Neural progenitor cell (in vitro differentiated cells): ENCODE data around the gene CLRN1. TPM values are rescaled to one million over a fixed set of nuclear protein-coding genes. Genes with fewer than 3 reads are reported as not detected.

ENCODE experiments used
- DNase-seq: peaks from one replicate; pipeline ENCODE4 v3.0.0-alpha.2; 2016; ENCODE audit warnings: low spot score
- H2AFZ ChIP-seq: fragments of 200-600 bp; sonication (generic); replicated peaks from 2 replicates; pipeline ENCODE4 v1.6.1; 2016; ENCODE audit warnings: antibody characterized with exemption
- H3F3A ChIP-seq: fragments of 200-600 bp; sonication (generic); 2 replicates; pipeline ENCODE4 v1.6.1; 2016; ENCODE audit warnings: antibody characterized with exemption, low read depth
- H3K27ac ChIP-seq: fragments of 200-600 bp; sonication (generic); 2 replicates; pipeline ENCODE4 v1.5.1; 2016; ENCODE audit warnings: mild to moderate bottlenecking
- H3K27me3 ChIP-seq: fragments of 200-600 bp; sonication (generic); 2 replicates; pipeline ENCODE4 v1.6.1; 2016; ENCODE audit warnings: mild to moderate bottlenecking, moderate library complexity
- H3K36me3 ChIP-seq: fragments of 200-600 bp; sonication (generic); 2 replicates; pipeline ENCODE4 v1.5.1; 2016
- H3K4me1 ChIP-seq: fragments of 200-600 bp; sonication (generic); 2 replicates; pipeline ENCODE4 v1.6.1; 2016; ENCODE audit warnings: mixed run types
- H3K4me2 ChIP-seq: fragments of 200-600 bp; sonication (generic); 2 replicates; pipeline ENCODE4 v1.6.1; 2016
- H3K4me3 ChIP-seq: fragments of 200-600 bp; sonication (generic); 2 replicates; pipeline ENCODE4 v1.5.1; 2016
- H3K79me2 ChIP-seq: fragments of 200-600 bp; sonication (generic); 2 replicates; pipeline ENCODE4 v1.6.1; 2016; ENCODE audit warnings: low read depth
- H3K9ac ChIP-seq: fragments of 200-600 bp; sonication (generic); 2 replicates; pipeline ENCODE4 v1.6.1; 2016
- H3K9me3 ChIP-seq: fragments of 200-600 bp; sonication (generic); 2 replicates; pipeline ENCODE4 v1.5.1; 2016; ENCODE audit warnings: low read depth
- H4K20me1 ChIP-seq: fragments of 200-600 bp; sonication (generic); 2 replicates; pipeline ENCODE4 v1.6.1; 2016; ENCODE audit warnings: low read depth
- H3K27ac Mint-ChIP-seq: 3 replicates; pipeline ENCODE4 v1.8.0; 2021; ENCODE audit warnings: mixed read lengths
- H3K27me3 Mint-ChIP-seq: 2 replicates; pipeline ENCODE4 v1.8.0; 2022; ENCODE audit warnings: low read depth, mild to moderate bottlenecking, inconsistent platforms, moderate library complexity, mixed read lengths; ENCODE audit not compliant: insufficient read depth
- H3K36me3 Mint-ChIP-seq: 3 replicates; pipeline ENCODE4 v1.8.0; 2021; ENCODE audit warnings: mixed read lengths
- H3K4me1 Mint-ChIP-seq: 3 replicates; pipeline ENCODE4 v1.8.0; 2021; ENCODE audit warnings: mixed read lengths
- H3K4me3 Mint-ChIP-seq: 3 replicates; pipeline ENCODE4 v1.8.0; 2021; ENCODE audit warnings: mild to moderate bottlenecking, moderate library complexity, mixed read lengths
- H3K9me3 Mint-ChIP-seq: 3 replicates; pipeline ENCODE4 v1.8.0; 2020; ENCODE audit warnings: mixed read lengths
- CTCF ChIP-seq: fragments of 200-600 bp; sonication (generic); IDR thresholded peaks from 2 replicates; pipeline ENCODE4 v1.5.1; 2017; ENCODE audit warnings: antibody characterized with exemption, mild to moderate bottlenecking
- EZH2 ChIP-seq: fragments of 200-600 bp; sonication (generic); IDR thresholded peaks from 2 replicates; pipeline ENCODE4 v1.6.1; 2017; ENCODE audit warnings: antibody characterized with exemption, mild to moderate bottlenecking, moderate library complexity
- EZH2phosphoT487 ChIP-seq: fragments of 200-600 bp; sonication (generic); IDR thresholded peaks from 2 replicates; pipeline ENCODE4 v1.6.1; 2017; ENCODE audit warnings: antibody characterized with exemption
- total RNA-seq: library from RNA; depleted of rRNA; stranded (reverse); fragments of >200 nt; gene quantifications from 2 replicates; pipeline ENCODE4 v1.2.3, GENCODE V29; 2015; ENCODE audit warnings: low replicate concordance

CLRN1 gene
- total RNA-seq, 1 donor from 2014 or later, result not detected

GRCh38 chr3:151008699-151009098 lies 36.2 kb upstream of the CLRN1 start:
- Histone ChIP-seq H3K27ac (no peak overlapping the region), H3K36me3 (no peaks in the 10 kb centered on the region), H3F3A (peaks cover 28% of the 10 kb centered on the region), H3K9ac (no peak overlapping the region), H3K79me2 (no peaks in the 10 kb centered on the region), H3K9me3 (no peaks in the 10 kb centered on the region), H4K20me1 (no peaks in the 10 kb centered on the region), H3K4me3 (no peak overlapping the region), H2AFZ (no peak overlapping the region), H3K4me1 (peaks cover 29% of the 10 kb centered on the region), H3K4me2 (no peak overlapping the region), H3K27me3 (no peaks in the 10 kb centered on the region)
- Mint-ChIP-seq H3K27ac (no peak overlapping the region), H3K9me3 (no peaks in the 10 kb centered on the region), H3K36me3 (no peaks in the 10 kb centered on the region), H3K4me1 (peaks cover 11% of the 10 kb centered on the region), H3K27me3 (peaks cover 9% of the 10 kb centered on the region), H3K4me3 (no peak overlapping the region)
- TF ChIP-seq EZH2, result no peak
- peak; percentile 48 for TF ChIP-seq CTCF
- TF ChIP-seq EZH2phosphoT487, result no peak
- DNase-seq, result peak; percentile 53

- Histone ChIP-seq H3K36me3 (no peaks in the 10 kb centered on the region), H3K4me3 (no peak overlapping the region), H3K27ac (no peak overlapping the region), H3K79me2 (no peaks in the 10 kb centered on the region), H2AFZ (no peak overlapping the region), H4K20me1 (no peaks in the 10 kb centered on the region), H3K9ac (no peak overlapping the region), H3K4me2 (no peak overlapping the region), H3K27me3 (no peaks in the 10 kb centered on the region), H3K9me3 (no peaks in the 10 kb centered on the region), H3F3A (no peaks in the 10 kb centered on the region), H3K4me1 (peaks cover 10% of the 10 kb centered on the region)
- peaks cover 5% of the 10 kb centered on the region for H3K27me3 Mint-ChIP-seq
- peaks cover 3% of the 10 kb centered on the region for H3K9me3 Mint-ChIP-seq
- DNase-seq, result no peak
- TF ChIP-seq CTCF, result no peak
- TF ChIP-seq EZH2, result no peak
- no peak for TF ChIP-seq EZH2phosphoT487
- H3K36me3 Mint-ChIP-seq, result no peaks in the 10 kb centered on the region
- H3K27ac Mint-ChIP-seq, result no peak overlapping the region
- peaks cover 5% of the 10 kb centered on the region for H3K4me1 Mint-ChIP-seq
- H3K4me3 Mint-ChIP-seq, result no peak overlapping the region
Measured at GRCh38 chr3:151003768-151004134, 31.2 kb upstream of the CLRN1 start.

GRCh38 chr3:151003029-151003767 lies 30.7 kb upstream of the CLRN1 start:
- peaks cover 5% of the 10 kb centered on the region for H3K4me1 Mint-ChIP-seq
- no peak overlapping the region for H3K4me3 ChIP-seq
- peaks cover 10% of the 10 kb centered on the region for H3K4me1 ChIP-seq
- peaks cover 3% of the 10 kb centered on the region for H3K9me3 Mint-ChIP-seq
- no peaks in the 10 kb centered on the region for H3K27me3 ChIP-seq
- H3K27me3 Mint-ChIP-seq, result peaks cover 5% of the 10 kb centered on the region
- no peaks in the 10 kb centered on the region for H3K36me3 ChIP-seq
- no peak for DNase-seq
- no peaks in the 10 kb centered on the region for H3K79me2 ChIP-seq
- H3F3A ChIP-seq, result no peaks in the 10 kb centered on the region
- no peaks in the 10 kb centered on the region for H4K20me1 ChIP-seq
- H3K9me3 ChIP-seq, result no peaks in the 10 kb centered on the region
- H3K4me3 Mint-ChIP-seq, result no peak overlapping the region
- TF ChIP-seq CTCF (no peak), EZH2 (no peak), EZH2phosphoT487 (no peak)
- no peak overlapping the region for H3K27ac Mint-ChIP-seq
- H3K27ac ChIP-seq, result no peak overlapping the region
- H3K9ac ChIP-seq, result no peak overlapping the region
- no peak overlapping the region for H3K4me2 ChIP-seq
- H2AFZ ChIP-seq, result no peak overlapping the region
- H3K36me3 Mint-ChIP-seq, result no peaks in the 10 kb centered on the region
